BLaER1 treated with 17β-estradiol and CSF1 and Interleukin-3, amounts not matched to agents 10 nM and 100 nM (cell line): ENCODE measurements around the gene GAK.

Experiments used
- H3K27ac ChIP-seq, 11 experiments: shearing (Covaris generic); formaldehyde crosslinking; 2 replicates each; pipeline ENCODE4 v1.8.1; 2022
- H3K27me3 ChIP-seq, 11 experiments: shearing (Covaris generic); formaldehyde crosslinking; 2 replicates each; pipeline ENCODE4 v1.8.1; 2022
- H3K36me3 ChIP-seq, 11 experiments: shearing (Covaris generic); formaldehyde crosslinking; 2 replicates each; pipeline ENCODE4 v1.8.1; 2022
- H3K4me1 ChIP-seq, 10 experiments: shearing (Covaris generic); formaldehyde crosslinking; 2 replicates each; pipeline ENCODE4 v1.8.1; 2022
- H3K4me2 ChIP-seq, 11 experiments: shearing (Covaris generic); formaldehyde crosslinking; 2 replicates each; pipeline ENCODE4 v1.8.1; 2022
- H3K4me3 ChIP-seq, 10 experiments: shearing (Covaris generic); formaldehyde crosslinking; 2 replicates each; pipeline ENCODE4 v1.8.1; 2022
- H3K9ac ChIP-seq, 11 experiments: shearing (Covaris generic); formaldehyde crosslinking; 2 replicates each; pipeline ENCODE4 v1.8.1; 2022
- H3K9me3 ChIP-seq, 11 experiments: shearing (Covaris generic); formaldehyde crosslinking; replicated peaks in 1 of 11; 2 replicates each; pipeline ENCODE4 v1.8.1; 2022
- H4K20me1 ChIP-seq, 11 experiments: shearing (Covaris generic); formaldehyde crosslinking; 2 replicates each; pipeline ENCODE4 v1.8.1; 2022
- Cebpa-rat ChIP-seq, 11 experiments: shearing (Covaris generic); IDR thresholded peaks; 2 replicates each; pipeline ENCODE4 v1.8.1; 2022

GAK gene

GRCh38 chr4:956531-957230 lies 24.6 kb upstream of the GAK start:
- H3K36me3 ChIP-seq, result peaks cover 23 to 76% (median 48%) of the 10 kb centered on the region in 11 experiments
- H4K20me1 ChIP-seq, result peaks cover 0 to 74% (median 15%) of the 10 kb centered on the region in 11 experiments; a peak in 14 of 22 replicates
- no peak for TF ChIP-seq Cebpa-rat (IDR thresholded peaks at IDR 0.05)

GRCh38 chr4:955931-956381 lies 23.8 kb upstream of the GAK start:
- Histone ChIP-seq H3K4me1 (no peaks in the 10 kb centered on the region), H3K4me2 (no peak overlapping the region), H3K9ac (no peak overlapping the region), H3K4me3 (no peak overlapping the region), H3K36me3 (peaks cover 21 to 75% (median 42%) of the 10 kb centered on the region in 11 experiments), H4K20me1 (peaks cover 0 to 74% (median 15%) of the 10 kb centered on the region in 11 experiments; a peak in 14 of 22 replicates), H3K27ac (no peak overlapping the region), H3K9me3 (no peaks in the 10 kb centered on the region), H3K27me3 (no peaks in the 10 kb centered on the region)
- TF ChIP-seq Cebpa-rat (IDR thresholded peaks at IDR 0.05), result no peak

More at GRCh38 chr4:956531-957230, 24.6 kb upstream of the GAK start:
- Histone ChIP-seq H3K27ac (no peak overlapping the region), H3K9ac (no peak overlapping the region), H3K4me1 (no peaks in the 10 kb centered on the region), H3K9me3 (no peaks in the 10 kb centered on the region), H3K4me3 (no peak overlapping the region), H3K4me2 (no peak overlapping the region), H3K27me3 (no peaks in the 10 kb centered on the region)

GRCh38 chr4:955161-955921 lies 23.2 kb upstream of the GAK start:
- H3K4me3 ChIP-seq, result no peak overlapping the region
- H3K9ac ChIP-seq, result no peak overlapping the region
- peaks cover 0 to 74% (median 14%) of the 10 kb centered on the region in 11 experiments; a peak in 14 of 22 replicates for H4K20me1 ChIP-seq
- no peak overlapping the region for H3K4me2 ChIP-seq
- no peak overlapping the region for H3K27ac ChIP-seq
- H3K27me3 ChIP-seq, result no peaks in the 10 kb centered on the region
- H3K4me1 ChIP-seq, result no peaks in the 10 kb centered on the region
- peaks cover 15 to 69% (median 36%) of the 10 kb centered on the region in 11 experiments; a peak in 21 of 22 replicates for H3K36me3 ChIP-seq
- no peaks in the 10 kb centered on the region for H3K9me3 ChIP-seq
- TF ChIP-seq Cebpa-rat (IDR thresholded peaks at IDR 0.05), result no peak

- no peak overlapping the region for H3K9ac ChIP-seq
- no peak overlapping the region for H3K4me3 ChIP-seq
- no peaks in the 10 kb centered on the region for H3K9me3 ChIP-seq
- peaks cover 0 to 73% (median 13%) of the 10 kb centered on the region in 11 experiments; a peak in 12 of 22 replicates for H4K20me1 ChIP-seq
- peaks cover 9 to 60% (median 27%) of the 10 kb centered on the region in 11 experiments; a peak in 21 of 22 replicates for H3K36me3 ChIP-seq
- TF ChIP-seq Cebpa-rat (IDR thresholded peaks at IDR 0.05), result no peak
- H3K27ac ChIP-seq, result no peak overlapping the region
- H3K27me3 ChIP-seq, result no peaks in the 10 kb centered on the region
- no peaks in the 10 kb centered on the region for H3K4me1 ChIP-seq
- H3K4me2 ChIP-seq, result no peak overlapping the region
Measured at GRCh38 chr4:954211-955020, 22.3 kb upstream of the GAK start.

GRCh38 chr4:953574-953915 lies 21.4 kb upstream of the GAK start:
- H4K20me1 ChIP-seq, result peaks cover 0 to 73% (median 11%) of the 10 kb centered on the region in 11 experiments; a peak in 13 of 22 replicates
- H3K27ac ChIP-seq, result no peak overlapping the region
- H3K4me1 ChIP-seq, result no peaks in the 10 kb centered on the region
- TF ChIP-seq Cebpa-rat (IDR thresholded peaks at IDR 0.05), result no peak
- no peaks in the 10 kb centered on the region for H3K27me3 ChIP-seq
- H3K9me3 ChIP-seq, result no peaks in the 10 kb centered on the region
- H3K36me3 ChIP-seq, result peaks cover under 1 to 51% (median 18%) of the 10 kb centered on the region in 11 experiments; a peak in 19 of 22 replicates
- H3K4me3 ChIP-seq, result no peak overlapping the region
- no peak overlapping the region for H3K9ac ChIP-seq
- no peak overlapping the region for H3K4me2 ChIP-seq

- Histone ChIP-seq H4K20me1 (peaks cover 0 to 73% (median 8%) of the 10 kb centered on the region in 11 experiments; a peak in 13 of 22 replicates), H3K9me3 (no peaks in the 10 kb centered on the region), H3K27me3 (no peaks in the 10 kb centered on the region), H3K27ac (no peak overlapping the region), H3K4me3 (no peak overlapping the region), H3K4me2 (no peak overlapping the region), H3K4me1 (no peaks in the 10 kb centered on the region), H3K9ac (no peak overlapping the region), H3K36me3 (peaks cover 0 to 46% (median 13%) of the 10 kb centered on the region in 11 experiments; a peak in 18 of 22 replicates)
- TF ChIP-seq Cebpa-rat (IDR thresholded peaks at IDR 0.05), result no peak
Measured at GRCh38 chr4:952881-953573, 20.9 kb upstream of the GAK start.

GRCh38 chr4:951594-952468 lies 19.7 kb upstream of the GAK start:
- no peaks in the 10 kb centered on the region for H3K9me3 ChIP-seq
- H3K27me3 ChIP-seq, result no peaks in the 10 kb centered on the region
- peaks cover 0 to 73% (median 7%) of the 10 kb centered on the region in 11 experiments; a peak in 12 of 22 replicates for H4K20me1 ChIP-seq
- no peak overlapping the region for H3K27ac ChIP-seq
- peaks cover 0 to 38% (median 7%) of the 10 kb centered on the region in 11 experiments; a peak in 12 of 22 replicates for H3K36me3 ChIP-seq
- no peak overlapping the region for H3K4me2 ChIP-seq
- no peaks in the 10 kb centered on the region for H3K4me1 ChIP-seq
- no peak overlapping the region for H3K9ac ChIP-seq
- TF ChIP-seq Cebpa-rat (IDR thresholded peaks at IDR 0.05), result no peak
- no peak overlapping the region for H3K4me3 ChIP-seq

GRCh38 chr4:951186-951585 lies 19.1 kb upstream of the GAK start:
- H4K20me1 ChIP-seq, result peaks cover 0 to 77% (median 8%) of the 10 kb centered on the region in 11 experiments; a peak in 13 of 22 replicates
- H3K27ac ChIP-seq, result no peak overlapping the region
- H3K9me3 ChIP-seq, result no peaks in the 10 kb centered on the region
- H3K4me1 ChIP-seq, result no peaks in the 10 kb centered on the region
- no peak for TF ChIP-seq Cebpa-rat (IDR thresholded peaks at IDR 0.05)
- H3K9ac ChIP-seq, result no peak overlapping the region
- H3K4me3 ChIP-seq, result no peak overlapping the region
- H3K36me3 ChIP-seq, result peaks cover 0 to 38% (median 7%) of the 10 kb centered on the region in 11 experiments; a peak in 12 of 22 replicates
- no peaks in the 10 kb centered on the region for H3K27me3 ChIP-seq
- no peak overlapping the region for H3K4me2 ChIP-seq
